GM21390 (cell line): ENCODE data around the gene MSANTD2.

ENCODE experiments used
- ATAC-seq: cut with Tn5 transposase; IDR thresholded peaks from one replicate; pipeline ENCODE4 v1.9.1; 2021; ENCODE audit not compliant: unreplicated experiment

MSANTD2 gene

GRCh38 chr11:124739479-124740276 is 60.5 kb downstream of the MSANTD2 start, which contains the start of gene NRGN:
Gene NRGN, plus strand, starts transcription at chr11:124739942. Its CDS starts 143 bp downstream, at chr11:124740085.
- peak; percentile 99 for ATAC-seq

GRCh38 chr11:124738713-124739478 is 61.3 kb downstream of the MSANTD2 start:
- no peak for ATAC-seq

GRCh38 chr11:124737638-124738305 is 62.4 kb downstream of the MSANTD2 start:
- no peak for ATAC-seq

- ATAC-seq = no peak
These were observed 63.5 kb downstream of the MSANTD2 start for GRCh38 chr11:124736736-124737135.

- ATAC-seq = no peak
These were observed 68.0 kb downstream of the MSANTD2 start for GRCh38 chr11:124732230-124732629.

- ATAC-seq = no peak
These were observed 70.6 kb downstream of the MSANTD2 start for GRCh38 chr11:124729571-124729970.

- ATAC-seq = no peak
These were observed 72.1 kb downstream of the MSANTD2 start for GRCh38 chr11:124728134-124728533.

- ATAC-seq = no peak
These were observed 72.7 kb downstream of the MSANTD2 start for GRCh38 chr11:124727474-124727873.

- peak; percentile 15 for ATAC-seq
These were observed 74.5 kb downstream of the MSANTD2 start for GRCh38 chr11:124725719-124726105.

GRCh38 chr11:124724979-124725718 is 75.1 kb downstream of the MSANTD2 start:
- peak; percentile 96 for ATAC-seq

GRCh38 chr11:124722176-124722575 is 78.0 kb downstream of the MSANTD2 start:
- no peak for ATAC-seq

GRCh38 chr11:124719534-124719933 is 80.7 kb downstream of the MSANTD2 start:
- no peak for ATAC-seq

- ATAC-seq = no peak
These were observed 81.4 kb downstream of the MSANTD2 start for GRCh38 chr11:124718801-124719200.

GRCh38 chr11:124717786-124718651 is 82.2 kb downstream of the MSANTD2 start:
- ATAC-seq = peak; percentile 58

- ATAC-seq = peak; percentile 49
These were observed 82.8 kb downstream of the MSANTD2 start for GRCh38 chr11:124717421-124717785.

- no peak for ATAC-seq
These were observed 83.6 kb downstream of the MSANTD2 start for GRCh38 chr11:124716591-124716990.
